Mesodermal cell (in vitro differentiated cells): Measurements from ENCODE around the gene PIGO. TPM values are rescaled to one million over a fixed set of nuclear protein-coding genes. Genes with fewer than 3 reads are reported as not detected.

Source experiments
- H3K27ac ChIP-seq: 2 replicates; pipeline ENCODE4 v1.7.0; 2013; ENCODE audit warnings: mild to moderate bottlenecking, low read depth, low read length, moderate library complexity; ENCODE audit not compliant: severe bottlenecking
- H3K36me3 ChIP-seq: 2 replicates; pipeline ENCODE4 v1.7.1; 2013; ENCODE audit warnings: mild to moderate bottlenecking, low read length, moderate library complexity; ENCODE audit not compliant: control insufficient read depth, insufficient read depth
- H3K4me1 ChIP-seq: one replicate; pipeline ENCODE4 v1.7.1; 2013; ENCODE audit warnings: mild to moderate bottlenecking, low read length; ENCODE audit not compliant: insufficient read depth, control insufficient read depth, poor library complexity, severe bottlenecking
- H3K4me3 ChIP-seq: 2 replicates; pipeline ENCODE4 v1.7.0; 2013; ENCODE audit warnings: low read length, control low read depth, mild to moderate bottlenecking; ENCODE audit not compliant: insufficient read depth, poor library complexity, severe bottlenecking; ENCODE audit errors: extremely low read depth
- H3K9me3 ChIP-seq: 2 replicates; pipeline ENCODE4 v1.7.1; 2013; ENCODE audit warnings: mild to moderate bottlenecking, low read length, moderate library complexity; ENCODE audit not compliant: control insufficient read depth
- WGBS, 2 experiments: methylation state at CpG; one replicate each; pipeline ENCODE4 v1.1.5; 2013; ENCODE audit warnings: missing lambda C conversion rate in 2 of 2; ENCODE audit not compliant: insufficient coverage in 2 of 2; 5-methylcytosine and 5-hydroxymethylcytosine counted together
- polyA plus RNA-seq, 2 experiments: library from polyadenylated mRNA; stranded (reverse); fragments of 50-300 nt; gene quantifications; one replicate each; pipeline ENCODE4 v1.2.3, GENCODE V29; 2013

PIGO gene
- polyA plus RNA-seq (2013, experiment 1 of 2): 22.2 TPM
- polyA plus RNA-seq (2013, experiment 2 of 2): 17.9 TPM

DNA sequence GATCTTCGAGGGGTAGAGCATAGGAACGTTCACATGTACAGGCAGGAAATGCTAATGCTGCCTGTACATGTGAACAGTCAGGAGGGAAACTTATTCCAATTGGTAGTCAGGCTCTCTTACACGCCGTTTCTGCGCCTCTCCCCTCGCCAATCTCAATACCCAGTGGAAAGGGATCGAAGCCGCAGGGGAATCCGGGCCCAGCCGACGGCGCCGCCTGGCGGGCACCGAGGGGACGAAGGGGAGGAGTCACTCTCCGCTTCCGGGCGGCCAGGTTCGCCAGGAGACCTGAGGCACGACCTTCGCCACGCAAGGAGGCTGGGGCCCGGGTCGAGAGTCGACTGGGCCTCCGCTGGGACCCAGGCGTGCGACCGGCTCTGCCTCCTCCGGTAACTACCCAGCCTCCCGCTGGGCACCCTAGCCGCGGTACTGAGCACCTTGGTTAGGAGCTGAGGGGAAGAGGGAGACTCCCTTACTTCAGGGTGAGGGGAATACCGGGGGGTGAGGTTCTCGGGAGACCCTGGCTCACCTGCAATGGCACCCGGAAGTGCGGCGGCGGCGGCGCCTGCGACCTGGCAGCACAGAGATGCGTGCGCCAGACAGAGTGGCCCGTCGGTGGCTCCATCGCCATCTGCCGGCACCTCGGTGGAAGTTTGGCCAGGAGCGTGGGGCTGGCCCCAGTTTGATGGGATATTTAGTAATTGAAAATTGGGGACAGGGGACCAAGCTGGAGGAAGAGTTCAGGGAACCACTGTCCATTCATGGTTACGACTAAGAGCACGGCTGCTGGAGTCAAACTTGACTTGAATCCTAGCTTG is at the start of gene PIGO:
PIGO (minus strand) TSS at position 557 of the 815 bp plus-strand sequence. CDS start 1,026 bp downstream, outside the sequence.
- 0 to 1% methylated on average over 35 to 43 of the region's 53 CpGs for WGBS, 2 experiments

GRCh38 chr9:35142037-35142436 is 45.6 kb upstream of the PIGO start:
- peaks cover 32% of the 10 kb centered on the region for H3K9me3 ChIP-seq
- no peaks in the 10 kb centered on the region for H3K36me3 ChIP-seq
- H3K27ac ChIP-seq: no peak overlapping the region
- no peaks in the 10 kb centered on the region for H3K4me1 ChIP-seq
- WGBS, 2 experiments: 90 to 96% methylated on average over 3 to 4 of the region's 5 CpGs
- H3K4me3 ChIP-seq: no peak overlapping the region

More for the DNA sequence above, at the start of gene PIGO:
- Histone ChIP-seq H3K36me3 (peaks cover 45% of the 10 kb centered on the region), H3K4me1 (no peaks in the 10 kb centered on the region), H3K9me3 (no peaks in the 10 kb centered on the region), H3K27ac (peak within 1 kb of the TSS; percentile 94), H3K4me3 (peak within 1 kb of the TSS; percentile 82)

DNA sequence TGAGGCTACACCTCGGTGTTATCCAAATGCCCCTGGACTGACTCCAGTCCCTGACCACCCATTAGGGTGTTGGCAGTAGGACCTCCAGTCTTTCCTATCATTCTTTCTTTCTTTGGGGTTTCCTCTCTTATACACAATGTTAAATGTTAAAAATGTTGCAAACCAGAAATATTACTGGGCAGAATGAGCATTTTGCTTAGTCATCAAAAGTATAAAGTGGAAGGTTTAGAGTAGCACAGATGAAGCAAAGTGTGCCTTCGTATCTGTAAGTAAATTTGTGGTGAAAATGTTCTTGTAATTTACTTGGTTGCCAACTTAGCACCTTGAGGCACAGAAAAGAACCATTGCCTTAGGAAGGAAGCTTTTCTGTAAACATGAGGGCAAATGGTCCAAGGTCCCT is 43.7 kb upstream of the PIGO start:
- no peak overlapping the region for H3K4me3 ChIP-seq
- H3K9me3 ChIP-seq: peaks cover 32% of the 10 kb centered on the region
- WGBS, 2 experiments: 74 to 90% methylated on average over 2 of the region's 2 CpGs
- H3K36me3 ChIP-seq: no peaks in the 10 kb centered on the region
- H3K4me1 ChIP-seq: no peaks in the 10 kb centered on the region
- H3K27ac ChIP-seq: no peak overlapping the region

DNA sequence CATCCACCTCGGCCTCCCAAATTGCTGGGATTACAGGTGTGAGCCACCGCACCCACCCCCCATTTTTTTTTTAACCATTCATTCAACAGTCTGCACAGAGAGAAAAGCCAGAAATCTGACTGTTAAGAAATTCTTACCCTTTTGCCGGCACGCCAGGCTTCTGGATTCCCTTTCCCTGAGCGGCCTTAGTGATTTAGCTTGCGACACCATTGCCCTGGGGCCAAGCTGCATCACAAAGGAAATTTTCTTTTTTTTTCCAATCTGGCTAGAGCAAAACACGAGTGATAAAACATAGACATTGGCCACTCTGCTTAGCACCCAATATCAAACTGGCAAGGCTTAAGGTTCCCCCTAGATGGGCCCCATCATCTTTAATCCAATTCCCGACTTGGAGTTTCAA is 40.5 kb upstream of the PIGO start:
- H3K9me3 ChIP-seq: peaks cover 22% of the 10 kb centered on the region
- no peaks in the 10 kb centered on the region for H3K36me3 ChIP-seq
- no peak overlapping the region for H3K27ac ChIP-seq
- no peak overlapping the region for H3K4me3 ChIP-seq
- no peaks in the 10 kb centered on the region for H3K4me1 ChIP-seq
- 89 to 91% methylated on average over 7 to 8 of the region's 8 CpGs for WGBS, 2 experiments

GRCh38 chr9:35135988-35136387 is 39.6 kb upstream of the PIGO start:
- Histone ChIP-seq H3K27ac (no peak overlapping the region), H3K9me3 (peaks cover 14% of the 10 kb centered on the region), H3K4me3 (no peak overlapping the region), H3K4me1 (no peaks in the 10 kb centered on the region), H3K36me3 (no peaks in the 10 kb centered on the region)
- 69 to 94% methylated on average over 3 to 5 of the region's 7 CpGs for WGBS, 2 experiments

DNA sequence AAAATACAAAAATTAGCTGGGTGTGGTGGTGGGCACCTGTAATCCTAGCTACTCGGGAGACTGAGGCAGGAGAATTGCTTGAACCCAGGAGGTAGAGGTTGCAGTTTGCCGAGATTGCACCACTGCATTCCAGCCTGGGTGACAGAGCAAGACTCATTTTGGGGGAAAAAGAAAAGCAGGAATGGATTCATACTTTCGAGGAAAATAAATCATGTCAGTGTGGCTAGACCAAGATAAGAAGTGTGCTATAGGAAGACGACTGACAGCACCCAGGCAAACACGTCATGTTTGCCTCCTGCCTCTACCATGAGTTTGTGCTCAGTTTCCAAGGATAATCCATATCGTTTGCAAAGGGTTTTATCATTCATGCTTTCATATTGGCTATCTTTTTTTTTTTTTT is 38.5 kb upstream of the PIGO start:
- peaks cover 12% of the 10 kb centered on the region for H3K9me3 ChIP-seq
- no peak overlapping the region for H3K27ac ChIP-seq
- no peaks in the 10 kb centered on the region for H3K36me3 ChIP-seq
- no peaks in the 10 kb centered on the region for H3K4me1 ChIP-seq
- H3K4me3 ChIP-seq: no peak overlapping the region
- 83 to 100% methylated on average over 4 to 5 of the region's 6 CpGs for WGBS, 2 experiments

GRCh38 chr9:35116898-35117551 is 20.6 kb upstream of the PIGO start:
- 13 to 14% methylated on average over 24 to 25 of the region's 30 CpGs for WGBS, 2 experiments
- Histone ChIP-seq H3K4me3 (peak overlapping the region; percentile 58), H3K36me3 (peaks cover 8% of the 10 kb centered on the region), H3K9me3 (no peaks in the 10 kb centered on the region), H3K4me1 (peaks cover 12% of the 10 kb centered on the region), H3K27ac (peak overlapping the region; percentile 88)

DNA sequence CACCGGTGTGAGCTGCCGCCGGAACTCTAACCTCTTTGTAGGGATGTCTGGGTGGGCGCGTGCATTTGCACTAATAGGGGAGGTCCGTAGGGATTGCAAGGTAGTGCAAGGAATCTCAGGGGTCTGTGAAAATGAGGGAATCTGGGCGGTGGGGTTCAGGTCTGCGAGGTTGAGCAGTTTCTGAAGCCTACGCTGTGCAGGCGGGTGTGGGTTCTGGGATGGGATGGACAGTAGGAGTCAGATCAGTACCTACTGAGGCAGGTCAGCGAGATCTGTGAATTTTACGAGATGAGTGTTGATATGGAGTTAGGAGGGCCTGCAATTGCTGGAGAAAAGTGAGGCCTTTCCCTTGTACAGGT is 20.1 kb upstream of the PIGO start:
- Histone ChIP-seq H3K4me1 (peaks cover 15% of the 10 kb centered on the region), H3K36me3 (peaks cover 8% of the 10 kb centered on the region), H3K9me3 (no peaks in the 10 kb centered on the region), H3K27ac (peak overlapping the region; percentile 88), H3K4me3 (peak overlapping the region; percentile 58)
- WGBS, 2 experiments: 3 to 4% methylated on average over 12 of the region's 12 CpGs

DNA sequence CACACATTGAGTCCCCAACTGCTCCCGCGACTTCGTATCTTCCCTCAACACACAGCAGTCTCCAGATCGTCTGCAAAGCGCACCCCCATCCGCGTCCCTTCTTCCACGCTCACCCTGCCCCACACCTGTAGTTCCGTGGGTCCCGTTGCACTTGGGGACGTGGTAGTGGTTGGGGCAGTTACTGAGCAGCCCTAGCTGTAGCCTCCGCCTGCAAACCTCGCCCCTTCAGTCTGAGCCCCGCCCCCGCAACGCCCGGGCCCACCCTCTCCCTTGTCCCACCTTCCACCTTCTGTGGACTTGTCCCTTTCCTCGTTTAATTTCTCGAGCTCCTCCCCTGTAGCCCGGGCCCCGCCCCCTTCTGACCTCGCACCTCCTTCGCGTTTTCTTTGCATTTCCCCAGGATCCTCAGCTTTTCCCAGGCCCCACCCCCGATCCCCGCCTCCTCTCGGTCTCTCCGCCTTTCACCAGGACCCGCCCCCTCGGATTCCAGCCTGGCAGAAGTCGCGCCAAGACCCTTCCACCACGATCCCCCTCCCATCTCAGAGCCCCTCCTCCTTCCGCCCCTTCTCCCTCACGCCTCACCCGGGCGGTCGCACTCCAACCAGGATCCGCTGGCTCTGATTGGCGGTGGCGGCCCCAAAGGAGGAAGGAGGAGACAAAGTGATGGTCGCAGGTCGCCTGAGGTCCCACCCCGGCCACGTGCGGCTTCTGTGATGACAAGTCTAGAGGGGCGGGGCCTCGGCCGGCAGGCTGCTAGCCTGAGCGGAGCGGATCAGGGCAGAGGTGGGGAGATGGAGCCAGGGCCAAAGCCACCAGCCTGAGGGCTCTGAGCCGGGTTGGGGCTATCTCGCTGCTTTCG is 19.5 kb upstream of the PIGO start, which contains the start of gene ATOSB:
ATOSB (minus strand) TSS at position 183 of the 859 bp plus-strand sequence. CDS start 7,588 bp downstream, outside the sequence.
- Histone ChIP-seq H3K4me1 (peaks cover 15% of the 10 kb centered on the region), H3K27ac (peak within 1 kb of the TSS; percentile 88), H3K4me3 (peak within 1 kb of the TSS; percentile 58), H3K9me3 (no peaks in the 10 kb centered on the region), H3K36me3 (peaks cover 8% of the 10 kb centered on the region)
- WGBS, 2 experiments: 0 to 1% methylated on average over 41 to 43 of the region's 54 CpGs

DNA sequence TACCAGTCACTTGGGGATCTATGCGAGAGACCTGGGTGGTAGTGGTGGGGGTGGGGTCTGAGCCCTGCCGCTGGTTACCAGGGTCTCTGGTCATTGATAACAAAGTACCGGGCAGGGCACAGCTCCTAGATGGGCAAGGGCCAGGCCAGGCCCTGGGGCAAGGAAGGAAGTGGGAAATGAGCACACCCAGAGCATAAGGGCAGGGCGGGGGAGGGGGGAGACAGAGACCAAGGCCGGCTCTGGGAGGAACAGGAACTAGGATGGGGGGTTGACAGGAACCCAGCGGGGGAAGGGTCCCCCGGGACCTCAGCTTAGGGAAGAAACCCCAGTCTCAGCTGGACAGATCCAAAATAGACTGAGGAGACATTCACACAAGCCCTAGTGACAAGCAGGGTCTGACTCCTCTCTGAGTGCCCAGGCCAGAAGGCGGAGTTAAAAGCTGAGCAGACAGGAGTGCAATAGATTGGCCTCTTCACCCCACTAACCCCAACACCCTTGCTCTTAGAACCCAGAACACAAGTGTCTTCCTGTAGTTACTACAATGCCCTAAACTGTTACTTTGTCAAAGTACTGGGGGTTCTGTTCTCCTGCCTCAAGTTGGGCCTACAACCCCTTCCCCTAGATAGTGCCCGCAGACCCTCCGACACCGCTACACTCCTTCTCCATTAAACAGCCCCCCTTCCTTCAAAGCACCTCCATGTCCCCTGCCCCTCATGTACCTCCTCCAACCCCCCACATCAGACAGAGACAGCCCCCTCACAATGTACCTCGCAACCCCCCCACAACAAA is 18.6 kb upstream of the PIGO start:
- Histone ChIP-seq H3K27ac (peak overlapping the region; percentile 85), H3K9me3 (no peaks in the 10 kb centered on the region), H3K4me1 (peaks cover 22% of the 10 kb centered on the region), H3K36me3 (peaks cover 8% of the 10 kb centered on the region), H3K4me3 (peak overlapping the region; percentile 58)
- WGBS, 2 experiments: 19 to 20% methylated on average over 10 to 11 of the region's 12 CpGs
